GM19452 (cell line): ENCODE data around the gene ARHGEF10L.
"Not testable (repeated sequence)": the region's sequence is repeated elsewhere in the genome, so short reads cannot be mapped to it uniquely, and the experiment has no call there.

Experiments used
- ATAC-seq: cut with Tn5 transposase; IDR thresholded peaks from one replicate; pipeline ENCODE4 v1.9.1; 2021; ENCODE audit not compliant: unreplicated experiment

The ARHGEF10L gene

GRCh38 chr1:17609529-17609928 is 70.0 kb downstream of the ARHGEF10L start:
- no peak for ATAC-seq

- ATAC-seq: no peak
Observed at GRCh38 chr1:17610085-17610484, 70.6 kb downstream of the ARHGEF10L start.

GRCh38 chr1:17610713-17611112 is 71.2 kb downstream of the ARHGEF10L start:
- no peak for ATAC-seq

- ATAC-seq: no peak
Observed at GRCh38 chr1:17611991-17612390, 72.5 kb downstream of the ARHGEF10L start.

- ATAC-seq: no peak
Observed at GRCh38 chr1:17612831-17613230, 73.3 kb downstream of the ARHGEF10L start.

- ATAC-seq: no peak
Observed at GRCh38 chr1:17614586-17614985, 75.1 kb downstream of the ARHGEF10L start.

- ATAC-seq: no peak
Observed at GRCh38 chr1:17615157-17615556, 75.7 kb downstream of the ARHGEF10L start.

- ATAC-seq: no peak
Observed at GRCh38 chr1:17615959-17616358, 76.5 kb downstream of the ARHGEF10L start.

- no peak for ATAC-seq
Observed at GRCh38 chr1:17616731-17617279, 77.3 kb downstream of the ARHGEF10L start.

GRCh38 chr1:17617787-17618557 is 78.5 kb downstream of the ARHGEF10L start:
- no peak for ATAC-seq

GRCh38 chr1:17618558-17619247 is 79.2 kb downstream of the ARHGEF10L start:
- no peak for ATAC-seq

GRCh38 chr1:17620448-17620847 is 81.0 kb downstream of the ARHGEF10L start:
- ATAC-seq: no peak

GRCh38 chr1:17621691-17622090 is 82.2 kb downstream of the ARHGEF10L start:
- no peak for ATAC-seq

- no peak for ATAC-seq
Observed at GRCh38 chr1:17622823-17623222, 83.3 kb downstream of the ARHGEF10L start.

- ATAC-seq: no peak
Observed at GRCh38 chr1:17624611-17625233, 85.2 kb downstream of the ARHGEF10L start.

GRCh38 chr1:17627239-17628052 is 87.9 kb downstream of the ARHGEF10L start:
- no peak for ATAC-seq

GRCh38 chr1:17629046-17629445 is 89.5 kb downstream of the ARHGEF10L start:
- not testable (repeated sequence) for ATAC-seq

- no peak for ATAC-seq
Observed at GRCh38 chr1:17629460-17629859, 90.0 kb downstream of the ARHGEF10L start.

GRCh38 chr1:17630048-17630830 is 90.7 kb downstream of the ARHGEF10L start:
- no peak for ATAC-seq

- ATAC-seq: no peak
Observed at GRCh38 chr1:17630986-17631385, 91.5 kb downstream of the ARHGEF10L start.
